ENCODE data around the gene TCF15.
"Not testable (repeated sequence)": the region's sequence is repeated elsewhere in the genome, so short reads cannot be mapped to it uniquely, and the experiment has no call there.

Gene TCF15

GRCh38 chr20:609371-609964 lies 641 bp downstream of the TCF15 start:
- no peak for DNase-seq

GRCh38 chr20:608970-609369 lies 1.1 kb downstream of the TCF15 start:
- no peak for DNase-seq

- no peak for DNase-seq
These were observed 2.6 kb downstream of the TCF15 start for GRCh38 chr20:607476-607875.

- DNase-seq = no peak
These were observed 4.9 kb downstream of the TCF15 start for GRCh38 chr20:605237-605636.

GRCh38 chr20:603116-603640 lies 6.9 kb downstream of the TCF15 start:
- no peak for DNase-seq

- no peak for DNase-seq
These were observed 7.8 kb downstream of the TCF15 start for GRCh38 chr20:602111-602970.

- no peak for DNase-seq
These were observed 9.4 kb downstream of the TCF15 start for GRCh38 chr20:600736-601135.

- DNase-seq = no peak
These were observed 10.0 kb downstream of the TCF15 start for GRCh38 chr20:600141-600540.

- no peak for DNase-seq
These were observed 11.8 kb downstream of the TCF15 start for GRCh38 chr20:598133-598850.

GRCh38 chr20:597560-597959 lies 12.5 kb downstream of the TCF15 start:
- DNase-seq = no peak

GRCh38 chr20:595330-596308 lies 14.5 kb downstream of the TCF15 start:
- DNase-seq = no peak

GRCh38 chr20:592506-592905 lies 17.6 kb downstream of the TCF15 start:
- no peak for DNase-seq

- no peak for DNase-seq
These were observed 18.2 kb downstream of the TCF15 start for GRCh38 chr20:591941-592340.

GRCh38 chr20:588932-589672 lies 21.0 kb downstream of the TCF15 start:
- no peak for DNase-seq

- no peak for DNase-seq
These were observed 21.6 kb downstream of the TCF15 start for GRCh38 chr20:588476-588875.

- no peak for DNase-seq
These were observed 25.2 kb downstream of the TCF15 start for GRCh38 chr20:584971-585301.

GRCh38 chr20:584161-584970 lies 25.7 kb downstream of the TCF15 start:
- no peak for DNase-seq

GRCh38 chr20:582204-582603 lies 27.9 kb downstream of the TCF15 start:
- no peak for DNase-seq

GRCh38 chr20:578940-579690 lies 31.0 kb downstream of the TCF15 start:
- not testable (repeated sequence) for DNase-seq

GRCh38 chr20:577167-577791 lies 32.8 kb downstream of the TCF15 start:
- no peak for DNase-seq

Measured in CD4-positive, alpha-beta T cell treated with Interferon alpha-2 for 1 hour (primary cell).